Measurements from ENCODE around the gene REPIN1. TPM values are rescaled to one million over a fixed set of nuclear protein-coding genes. Genes with fewer than 3 reads are reported as not detected.
A peak's percentile ranks its signal among the peaks of the same experiment; 100 is the strongest.

The REPIN1 gene
- total RNA-seq, 4 donors from 2014 or later = 115 to 332 (median 159) TPM

GRCh38 chr7:150397346-150398107 lies 28.9 kb downstream of the REPIN1 start:
- Histone ChIP-seq H3K9me3 (no peaks in the 10 kb centered on the region), H3K4me3 (no peak overlapping the region), H3K4me1 (peaks cover 0 to 4% of the 10 kb centered on the region in 2 donors), H3K36me3 (no peaks in the 10 kb centered on the region), H3K27me3 (no peaks in the 10 kb centered on the region), H3K27ac (no peak overlapping the region)
- in situ Hi-C loops (cut with MboI; ENCODE audit: low sequenced_read_pairs in 4 of 4) = loop anchor here in 1 of 4 donors (10.0 kb wide), 1 partner anchor 53 kb away; the partner anchor contains the start of gene RARRES2
- intact Hi-C loops (cut with DNase I; ENCODE audit: low total_unique reads) = no loop called here
- DNase-seq = peak in 1 of 2 donors; percentile 3
- TF ChIP-seq POLR2A (IDR thresholded peaks at IDR 0.05) (no peak), CTCF (IDR thresholded peaks at IDR 0.05 in 4 of 5, conservative IDR thresholded peaks at IDR 0.05 in 1 of 5) (no peak)
- no peak for ATAC-seq

- Histone ChIP-seq H3K4me3 (no peak overlapping the region), H3K36me3 (no peaks in the 10 kb centered on the region), H3K27me3 (no peaks in the 10 kb centered on the region), H3K9me3 (no peaks in the 10 kb centered on the region), H3K4me1 (peaks cover 0 to 4% of the 10 kb centered on the region in 2 donors), H3K27ac (no peak overlapping the region)
- TF ChIP-seq CTCF (IDR thresholded peaks at IDR 0.05 in 4 of 5, conservative IDR thresholded peaks at IDR 0.05 in 1 of 5) (no peak), POLR2A (IDR thresholded peaks at IDR 0.05) (no peak)
- DNase-seq (no peak), ATAC-seq (no peak)
- intact Hi-C loops (cut with DNase I; ENCODE audit: low total_unique reads) (no loop called here), in situ Hi-C loops (cut with MboI; ENCODE audit: low sequenced_read_pairs in 4 of 4) (loop anchor here in 1 of 4 donors (10.0 kb wide), 1 partner anchor 54 kb away; the partner anchor contains the start of gene RARRES2)
Measured at GRCh38 chr7:150398108-150398964, 29.7 kb downstream of the REPIN1 start.

GRCh38 chr7:150398965-150399320 lies 30.3 kb downstream of the REPIN1 start:
- ATAC-seq (no peak), DNase-seq (no peak)
- Histone ChIP-seq H3K4me1 (peaks cover 1 to 6% of the 10 kb centered on the region in 2 donors), H3K27ac (no peak overlapping the region), H3K36me3 (no peaks in the 10 kb centered on the region), H3K4me3 (no peak overlapping the region), H3K9me3 (no peaks in the 10 kb centered on the region), H3K27me3 (no peaks in the 10 kb centered on the region)
- in situ Hi-C loops (cut with MboI; ENCODE audit: low sequenced_read_pairs in 4 of 4) (loop anchor here in 1 of 4 donors (10.0 kb wide), 1 partner anchor 54 kb away; the partner anchor contains the start of gene RARRES2), intact Hi-C loops (cut with DNase I; ENCODE audit: low total_unique reads) (no loop called here)
- TF ChIP-seq POLR2A (IDR thresholded peaks at IDR 0.05) (no peak), CTCF (IDR thresholded peaks at IDR 0.05 in 4 of 5, conservative IDR thresholded peaks at IDR 0.05 in 1 of 5) (no peak)

GRCh38 chr7:150399421-150400007 lies 30.9 kb downstream of the REPIN1 start:
- Histone ChIP-seq H3K36me3 (no peaks in the 10 kb centered on the region), H3K9me3 (no peaks in the 10 kb centered on the region), H3K4me3 (no peak overlapping the region), H3K27ac (no peak overlapping the region), H3K27me3 (no peaks in the 10 kb centered on the region), H3K4me1 (peaks cover 5 to 12% of the 10 kb centered on the region in 2 donors)
- ATAC-seq (no peak), DNase-seq (no peak)
- TF ChIP-seq CTCF (IDR thresholded peaks at IDR 0.05 in 4 of 5, conservative IDR thresholded peaks at IDR 0.05 in 1 of 5) = no peak
- TF ChIP-seq POLR2A (IDR thresholded peaks at IDR 0.05) = no peak
- in situ Hi-C loops (cut with MboI; ENCODE audit: low sequenced_read_pairs in 4 of 4) (loop anchor here in 3 of 4 donors (10.0 to 25.0 kb wide), 2 partner anchors 55 to 112 kb away; partner anchors contain the start of gene RARRES2 (in 1 of the 3)), intact Hi-C loops (cut with DNase I; ENCODE audit: low total_unique reads) (loop anchor here (10.0 kb wide), 1 partner anchor 625 kb away; the partner anchor contains the start of genes ABCB8 and ATG9B)

Measured in gastrocnemius medialis (tissue), 4 donors.